ENCODE data around the gene MALSU1. TPM values are rescaled to one million over a fixed set of nuclear protein-coding genes. Genes with fewer than 3 reads are reported as not detected.

The MALSU1 gene
- total RNA-seq, 1 donor from 2014 or later, result 62.3 TPM

DNA sequence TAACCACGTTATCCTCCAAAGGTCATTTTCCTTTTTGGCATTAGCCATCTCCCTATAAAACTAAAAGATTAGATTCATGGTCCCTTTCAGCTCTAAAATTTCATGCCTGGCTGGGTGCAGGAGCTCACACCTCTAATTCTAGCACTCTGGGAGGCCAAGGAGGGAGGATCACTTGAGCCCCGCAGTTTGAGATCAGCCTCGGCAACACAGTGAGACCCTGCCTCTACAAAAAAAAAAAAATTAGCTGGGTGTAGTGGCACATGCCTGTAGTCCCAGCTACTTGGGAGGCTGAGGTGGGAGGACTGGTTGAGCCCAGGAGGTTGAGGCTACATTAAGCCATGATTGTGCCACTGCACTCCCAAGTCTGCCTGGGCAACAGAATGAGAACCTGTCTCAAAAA, 57.0 kb downstream of the MALSU1 start:
- H3K36me3 ChIP-seq (ENCODE audit: insufficient read depth, low read length), result peaks cover 5% of the 10 kb centered on the region
- H3K4me1 ChIP-seq (ENCODE audit: insufficient read depth, low read length), result peaks cover 36% of the 10 kb centered on the region
- no peak overlapping the region for H2AFZ ChIP-seq (ENCODE audit: low read depth, low read length)
- H3K27me3 Mint-ChIP-seq (ENCODE audit: low read depth, unreplicated experiment), result no peaks in the 10 kb centered on the region
- no peak overlapping the region for H3K4me3 Mint-ChIP-seq (ENCODE audit: unreplicated experiment)
- H3K27ac Mint-ChIP-seq (ENCODE audit: unreplicated experiment), result no peak overlapping the region
- FAIRE-seq (no peak), DNase-seq (ENCODE audit: low read depth) (no peak)
- peaks cover 36% of the 10 kb centered on the region for H3K79me2 ChIP-seq (ENCODE audit: insufficient read depth, low read length)
- TF ChIP-seq, protein P1, sequence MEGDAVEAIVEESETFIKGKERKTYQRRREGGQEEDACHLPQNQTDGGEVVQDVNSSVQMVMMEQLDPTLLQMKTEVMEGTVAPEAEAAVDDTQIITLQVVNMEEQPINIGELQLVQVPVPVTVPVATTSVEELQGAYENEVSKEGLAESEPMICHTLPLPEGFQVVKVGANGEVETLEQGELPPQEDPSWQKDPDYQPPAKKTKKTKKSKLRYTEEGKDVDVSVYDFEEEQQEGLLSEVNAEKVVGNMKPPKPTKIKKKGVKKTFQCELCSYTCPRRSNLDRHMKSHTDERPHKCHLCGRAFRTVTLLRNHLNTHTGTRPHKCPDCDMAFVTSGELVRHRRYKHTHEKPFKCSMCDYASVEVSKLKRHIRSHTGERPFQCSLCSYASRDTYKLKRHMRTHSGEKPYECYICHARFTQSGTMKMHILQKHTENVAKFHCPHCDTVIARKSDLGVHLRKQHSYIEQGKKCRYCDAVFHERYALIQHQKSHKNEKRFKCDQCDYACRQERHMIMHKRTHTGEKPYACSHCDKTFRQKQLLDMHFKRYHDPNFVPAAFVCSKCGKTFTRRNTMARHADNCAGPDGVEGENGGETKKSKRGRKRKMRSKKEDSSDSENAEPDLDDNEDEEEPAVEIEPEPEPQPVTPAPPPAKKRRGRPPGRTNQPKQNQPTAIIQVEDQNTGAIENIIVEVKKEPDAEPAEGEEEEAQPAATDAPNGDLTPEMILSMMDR (IDR thresholded peaks at IDR 0.05; ENCODE audit: insufficient read depth, low read depth, low read length), result no peak
- no peak for TF ChIP-seq EZH2 (IDR thresholded peaks at IDR 0.05; ENCODE audit: insufficient read depth, low read length)
- peaks cover 5% of the 10 kb centered on the region for H3K36me3 Mint-ChIP-seq (ENCODE audit: low read depth, unreplicated experiment)
- H3K9me3 Mint-ChIP-seq (ENCODE audit: unreplicated experiment), result no peaks in the 10 kb centered on the region
- peaks cover 41% of the 10 kb centered on the region for H3K4me1 Mint-ChIP-seq (ENCODE audit: low read depth, unreplicated experiment)
- peak overlapping the region; percentile 58 for H3K27ac ChIP-seq (ENCODE audit: low read depth, low read length)
- H3K9me3 ChIP-seq (ENCODE audit: insufficient read depth, low read depth, low read length), result no peaks in the 10 kb centered on the region
- no peaks in the 10 kb centered on the region for H3K27me3 ChIP-seq (ENCODE audit: insufficient read depth, low read length)
- H3K4me3 ChIP-seq (ENCODE audit: insufficient read depth, low read depth, low read length), result no peak overlapping the region
- no peak overlapping the region for H3K4me2 ChIP-seq (ENCODE audit: low read length)
- no peak overlapping the region for H3K9ac ChIP-seq (ENCODE audit: low read length)
- H4K20me1 ChIP-seq (ENCODE audit: insufficient read depth, low read length), result no peaks in the 10 kb centered on the region

DNA sequence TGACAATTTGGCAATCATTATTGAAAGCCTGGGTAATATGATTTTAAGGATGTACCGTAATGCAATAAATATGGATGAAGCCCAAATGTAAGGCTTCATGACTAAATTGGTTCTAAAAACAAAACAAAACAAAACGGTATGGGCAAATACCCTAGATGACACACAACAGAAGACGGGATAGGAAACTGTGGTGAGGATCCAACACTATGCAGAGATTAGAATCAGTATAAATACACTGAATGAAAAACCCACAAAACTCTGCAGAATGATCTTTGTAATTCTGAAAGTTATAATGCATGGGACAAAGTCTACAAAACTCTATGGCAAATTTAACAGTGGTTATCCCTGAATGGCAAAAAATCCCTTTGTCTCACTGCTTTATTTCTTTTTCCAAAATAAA, 57.6 kb downstream of the MALSU1 start:
- peaks cover 9% of the 10 kb centered on the region for H3K36me3 ChIP-seq (ENCODE audit: insufficient read depth, low read length)
- Mint-ChIP-seq H3K4me1 (ENCODE audit: low read depth, unreplicated experiment) (peaks cover 39% of the 10 kb centered on the region), H3K4me3 (ENCODE audit: unreplicated experiment) (no peak overlapping the region), H3K27me3 (ENCODE audit: low read depth, unreplicated experiment) (no peaks in the 10 kb centered on the region), H3K9me3 (ENCODE audit: unreplicated experiment) (no peaks in the 10 kb centered on the region), H3K36me3 (ENCODE audit: low read depth, unreplicated experiment) (peaks cover 5% of the 10 kb centered on the region), H3K27ac (ENCODE audit: unreplicated experiment) (no peak overlapping the region)
- DNase-seq (ENCODE audit: low read depth) (no peak), FAIRE-seq (peak; percentile 60)
- H4K20me1 ChIP-seq (ENCODE audit: insufficient read depth, low read length), result no peaks in the 10 kb centered on the region
- peaks cover 37% of the 10 kb centered on the region for H3K79me2 ChIP-seq (ENCODE audit: insufficient read depth, low read length)
- TF ChIP-seq, protein P1 (IDR thresholded peaks at IDR 0.05; ENCODE audit: insufficient read depth, low read depth, low read length), result no peak
- no peak for TF ChIP-seq EZH2 (IDR thresholded peaks at IDR 0.05; ENCODE audit: insufficient read depth, low read length)
- no peak overlapping the region for H3K9ac ChIP-seq (ENCODE audit: low read length)
- no peaks in the 10 kb centered on the region for H3K27me3 ChIP-seq (ENCODE audit: insufficient read depth, low read length)
- no peak overlapping the region for H3K4me3 ChIP-seq (ENCODE audit: insufficient read depth, low read depth, low read length)
- H2AFZ ChIP-seq (ENCODE audit: low read depth, low read length), result no peak overlapping the region
- peaks cover 31% of the 10 kb centered on the region for H3K4me1 ChIP-seq (ENCODE audit: insufficient read depth, low read length)
- peak overlapping the region; percentile 58 for H3K27ac ChIP-seq (ENCODE audit: low read depth, low read length)
- H3K9me3 ChIP-seq (ENCODE audit: insufficient read depth, low read depth, low read length), result no peaks in the 10 kb centered on the region
- H3K4me2 ChIP-seq (ENCODE audit: low read length), result peak overlapping the region; percentile 68

DNA sequence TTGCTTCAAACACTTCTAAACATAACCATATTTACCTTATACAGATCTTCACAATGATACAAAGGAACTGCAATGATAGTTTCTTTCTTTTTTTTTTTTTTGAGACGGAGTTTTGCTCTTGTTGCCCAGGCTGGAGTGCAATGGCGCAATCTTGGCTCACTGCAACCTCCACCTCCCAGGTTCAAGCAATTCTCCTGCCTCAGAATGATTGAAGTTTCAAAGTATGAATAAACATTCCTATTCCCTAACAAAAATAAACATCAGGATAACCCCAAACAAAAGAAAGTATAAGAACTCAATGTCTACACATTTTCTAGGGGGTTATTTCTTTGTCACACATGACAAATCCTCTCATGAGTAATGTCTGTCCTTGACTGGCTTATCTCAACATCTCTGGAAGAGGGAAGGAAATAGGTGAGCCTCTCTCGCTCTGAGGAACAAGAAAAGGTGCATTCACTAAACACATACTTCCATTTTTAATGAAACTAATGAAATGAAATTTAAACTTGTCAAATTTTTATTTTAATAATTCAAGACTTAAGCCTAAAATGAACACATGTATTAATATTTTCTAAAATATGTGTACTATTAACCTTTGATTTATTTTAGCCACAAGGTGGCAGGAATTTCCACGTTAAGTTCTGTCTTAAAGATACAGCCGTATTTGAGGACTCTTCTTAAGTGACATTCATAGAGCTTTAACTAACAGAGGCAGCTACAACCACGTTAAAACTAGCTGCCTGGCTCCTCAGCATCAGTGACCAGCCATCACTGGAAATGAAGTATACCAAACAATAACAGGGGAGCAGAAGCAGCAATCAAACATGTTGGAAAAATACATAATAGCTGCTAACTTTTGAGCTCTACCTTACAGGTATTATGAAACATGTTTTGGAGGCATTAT, 58.3 kb downstream of the MALSU1 start:
- no peaks in the 10 kb centered on the region for H3K27me3 ChIP-seq (ENCODE audit: insufficient read depth, low read length)
- no peaks in the 10 kb centered on the region for H3K9me3 ChIP-seq (ENCODE audit: insufficient read depth, low read depth, low read length)
- peaks cover 40% of the 10 kb centered on the region for H3K79me2 ChIP-seq (ENCODE audit: insufficient read depth, low read length)
- no peak overlapping the region for H3K4me3 ChIP-seq (ENCODE audit: insufficient read depth, low read depth, low read length)
- Mint-ChIP-seq H3K27ac (ENCODE audit: unreplicated experiment) (peak overlapping the region; percentile 19), H3K27me3 (ENCODE audit: low read depth, unreplicated experiment) (no peaks in the 10 kb centered on the region), H3K9me3 (ENCODE audit: unreplicated experiment) (no peaks in the 10 kb centered on the region), H3K36me3 (ENCODE audit: low read depth, unreplicated experiment) (peaks cover 4% of the 10 kb centered on the region), H3K4me1 (ENCODE audit: low read depth, unreplicated experiment) (peaks cover 38% of the 10 kb centered on the region), H3K4me3 (ENCODE audit: unreplicated experiment) (no peak overlapping the region)
- peak overlapping the region; percentile 58 for H3K27ac ChIP-seq (ENCODE audit: low read depth, low read length)
- peak; percentile 57 for DNase-seq (ENCODE audit: low read depth)
- TF ChIP-seq EZH2 (IDR thresholded peaks at IDR 0.05; ENCODE audit: insufficient read depth, low read length), result no peak
- TF ChIP-seq, protein P1 (IDR thresholded peaks at IDR 0.05; ENCODE audit: insufficient read depth, low read depth, low read length), result peak; percentile 28
- H4K20me1 ChIP-seq (ENCODE audit: insufficient read depth, low read length), result no peaks in the 10 kb centered on the region
- H3K9ac ChIP-seq (ENCODE audit: low read length), result peak overlapping the region; percentile 30
- H3K36me3 ChIP-seq (ENCODE audit: insufficient read depth, low read length), result peaks cover 9% of the 10 kb centered on the region
- peaks cover 28% of the 10 kb centered on the region for H3K4me1 ChIP-seq (ENCODE audit: insufficient read depth, low read length)
- no peak for FAIRE-seq
- H2AFZ ChIP-seq (ENCODE audit: low read depth, low read length), result no peak overlapping the region
- peak overlapping the region; percentile 68 for H3K4me2 ChIP-seq (ENCODE audit: low read length)
